ENCODE results near the gene DNAH6.

GRCh38 chr2:84786601-84787000 lies 270.3 kb downstream of the DNAH6 start:
- TF ChIP-seq, protein P1, sequence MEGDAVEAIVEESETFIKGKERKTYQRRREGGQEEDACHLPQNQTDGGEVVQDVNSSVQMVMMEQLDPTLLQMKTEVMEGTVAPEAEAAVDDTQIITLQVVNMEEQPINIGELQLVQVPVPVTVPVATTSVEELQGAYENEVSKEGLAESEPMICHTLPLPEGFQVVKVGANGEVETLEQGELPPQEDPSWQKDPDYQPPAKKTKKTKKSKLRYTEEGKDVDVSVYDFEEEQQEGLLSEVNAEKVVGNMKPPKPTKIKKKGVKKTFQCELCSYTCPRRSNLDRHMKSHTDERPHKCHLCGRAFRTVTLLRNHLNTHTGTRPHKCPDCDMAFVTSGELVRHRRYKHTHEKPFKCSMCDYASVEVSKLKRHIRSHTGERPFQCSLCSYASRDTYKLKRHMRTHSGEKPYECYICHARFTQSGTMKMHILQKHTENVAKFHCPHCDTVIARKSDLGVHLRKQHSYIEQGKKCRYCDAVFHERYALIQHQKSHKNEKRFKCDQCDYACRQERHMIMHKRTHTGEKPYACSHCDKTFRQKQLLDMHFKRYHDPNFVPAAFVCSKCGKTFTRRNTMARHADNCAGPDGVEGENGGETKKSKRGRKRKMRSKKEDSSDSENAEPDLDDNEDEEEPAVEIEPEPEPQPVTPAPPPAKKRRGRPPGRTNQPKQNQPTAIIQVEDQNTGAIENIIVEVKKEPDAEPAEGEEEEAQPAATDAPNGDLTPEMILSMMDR (IDR thresholded peaks at IDR 0.05): no peak
- TF ChIP-seq ZFX (IDR thresholded peaks at IDR 0.05; ENCODE audit: borderline replicate concordance): no peak

All from 22Rv1 (cell line).